GM12891 (cell line): ENCODE data around the gene GPC5.

Experiments
- POLR2A ChIP-seq: IDR thresholded peaks from 2 replicates; pipeline ENCODE4 v1.6.1; 2011; ENCODE audit warnings: low read depth, low read length, control low read depth
- POLR2AphosphoS5 ChIP-seq: IDR thresholded peaks from 2 replicates; pipeline ENCODE4 v1.6.1; 2011; ENCODE audit warnings: low read depth, low read length, control low read depth

GRCh38 chr13:92547266-92547665 is 1148.8 kb downstream of the GPC5 start:
- no peak for TF ChIP-seq POLR2A
- no peak for TF ChIP-seq POLR2AphosphoS5
